Neural cell (in vitro differentiated cells): ENCODE results near the gene TIMM17B. TPM values are rescaled to one million over a fixed set of nuclear protein-coding genes. Genes with fewer than 3 reads are reported as not detected.
A peak's percentile ranks its signal among the peaks of the same experiment; 100 is the strongest.

Experiments used
- H2AFZ ChIP-seq: fragments of 200-600, 300-800 bp; sonication (generic), shearing (Covaris generic); 2 replicates; pipeline ENCODE4 v1.6.0; 2014; ENCODE audit warnings: low read depth, mild to moderate bottlenecking, antibody characterized with exemption, low read length, moderate library complexity
- H3F3A ChIP-seq: fragments of 200-600 bp; shearing (Covaris generic); 2 replicates; pipeline ENCODE4 v1.6.1; 2016; ENCODE audit warnings: mild to moderate bottlenecking, moderate library complexity, mixed read lengths, antibody characterized with exemption, low read length; ENCODE audit not compliant: insufficient read depth, poor library complexity, severe bottlenecking
- H3K27ac ChIP-seq: fragments of 200-600, 300-800 bp; sonication (generic), shearing (Covaris generic); 2 replicates; pipeline ENCODE4 v1.5.1; 2014; ENCODE audit warnings: mild to moderate bottlenecking, low read length, moderate library complexity
- H3K27me3 ChIP-seq: fragments of 300-800, 200-600 bp; sonication (generic), shearing (Covaris generic); 2 replicates; pipeline ENCODE4 v1.6.0; 2014; ENCODE audit warnings: mild to moderate bottlenecking, low read depth, low read length, moderate library complexity; ENCODE audit not compliant: insufficient read depth
- H3K36me3 ChIP-seq: fragments of 300-800, 200-600 bp; sonication (generic), shearing (Covaris generic); 2 replicates; pipeline ENCODE4 v1.5.1; 2014; ENCODE audit warnings: mild to moderate bottlenecking, antibody characterized with exemption, low read length, moderate library complexity; ENCODE audit not compliant: insufficient read depth
- H3K4me2 ChIP-seq: fragments of 300-800, 200-600 bp; sonication (generic), shearing (Covaris generic); 2 replicates; pipeline ENCODE4 v1.6.0; 2014; ENCODE audit warnings: mild to moderate bottlenecking, low read length
- H3K4me3 ChIP-seq: fragments of 300-800, 200-600 bp; sonication (generic), shearing (Covaris generic); 2 replicates; pipeline ENCODE4 v1.5.1; 2014; ENCODE audit warnings: mild to moderate bottlenecking, low read length, moderate library complexity
- H3K79me2 ChIP-seq: fragments of 200-600 bp; shearing (Covaris generic); replicated peaks from 2 replicates; pipeline ENCODE4 v1.6.0; 2014; ENCODE audit warnings: mild to moderate bottlenecking, low read length, moderate library complexity; ENCODE audit not compliant: insufficient read depth
- H3K9ac ChIP-seq: fragments of 300-800, 200-600 bp; sonication (generic), shearing (Covaris generic); 2 replicates; pipeline ENCODE4 v1.6.1; 2016; ENCODE audit warnings: mild to moderate bottlenecking, low read length, mixed read lengths
- H3K9me2 ChIP-seq: fragments of 200-600 bp; shearing (Covaris generic); 2 replicates; pipeline ENCODE4 v1.6.1; 2016; ENCODE audit warnings: mild to moderate bottlenecking, low read length, mixed read lengths; ENCODE audit not compliant: insufficient read depth
- H3K9me3 ChIP-seq: fragments of 200-600, 300-800 bp; sonication (generic), shearing (Covaris generic); 2 replicates; pipeline ENCODE4 v1.6.1; 2016; ENCODE audit warnings: mild to moderate bottlenecking, mixed run types, low read length, moderate library complexity, mixed read lengths
- H4K20me1 ChIP-seq: fragments of 200-600 bp; shearing (Covaris generic); 2 replicates; pipeline ENCODE4 v1.6.1; 2016; ENCODE audit warnings: mild to moderate bottlenecking, mixed run types; ENCODE audit not compliant: insufficient read depth
- EP300 ChIP-seq: fragments of 450-650 bp; conservative IDR thresholded peaks from 2 replicates; pipeline ENCODE4 v1.6.1; 2014; ENCODE audit warnings: antibody characterized with exemption, mild to moderate bottlenecking, moderate library complexity; ENCODE audit not compliant: poor library complexity, severe bottlenecking
- EZH2 ChIP-seq: fragments of 200-600, 300-800 bp; shearing (Covaris generic), sonication (generic); IDR thresholded peaks from 2 replicates; pipeline ENCODE4 v1.6.1; 2014; ENCODE audit warnings: antibody characterized with exemption, low read length, borderline replicate concordance, mild to moderate bottlenecking; ENCODE audit not compliant: insufficient read depth, poor library complexity, severe bottlenecking
- MXI1 ChIP-seq: fragments of 450-650 bp; conservative IDR thresholded peaks from 2 replicates; pipeline ENCODE4 v1.6.1; 2014; ENCODE audit warnings: antibody characterized with exemption, mild to moderate bottlenecking; ENCODE audit not compliant: poor library complexity, severe bottlenecking
- POLR2AphosphoS5 ChIP-seq: IDR thresholded peaks from 2 replicates; pipeline ENCODE4 v1.6.1; 2012
- RAD21 ChIP-seq: fragments of 450-650 bp; conservative IDR thresholded peaks from 2 replicates; pipeline ENCODE4 v1.6.1; 2014; ENCODE audit warnings: antibody characterized with exemption, mild to moderate bottlenecking, moderate library complexity
- SMC3 ChIP-seq: fragments of 450-650 bp; conservative IDR thresholded peaks from 2 replicates; pipeline ENCODE4 v1.6.1; 2014; ENCODE audit warnings: antibody characterized with exemption, mild to moderate bottlenecking, moderate library complexity; ENCODE audit not compliant: poor library complexity
- TAF1 ChIP-seq: IDR thresholded peaks from 2 replicates; pipeline ENCODE4 v1.6.1; 2012; ENCODE audit warnings: low read depth
- polyA plus RNA-seq: library from polyadenylated mRNA; depleted of rRNA; stranded (reverse); fragments of >200 nt; gene quantifications from 2 replicates; pipeline ENCODE4 v1.2.3, GENCODE V29; 2014
- TF ChIP-seq, protein P1 (sequence below): IDR thresholded peaks from 2 replicates; pipeline ENCODE4 v1.6.1; 2012; ENCODE audit warnings: borderline replicate concordance
- TF ChIP-seq, protein P2 (sequence below): fragments of 450-650 bp; IDR thresholded peaks from 2 replicates; pipeline ENCODE4 v1.5.1; 2014; ENCODE audit warnings: antibody characterized with exemption, mild to moderate bottlenecking, moderate library complexity; ENCODE audit not compliant: poor library complexity, severe bottlenecking

Gene TIMM17B
- polyA plus RNA-seq, 1 donor from 2014 or later, result 131 TPM

DNA sequence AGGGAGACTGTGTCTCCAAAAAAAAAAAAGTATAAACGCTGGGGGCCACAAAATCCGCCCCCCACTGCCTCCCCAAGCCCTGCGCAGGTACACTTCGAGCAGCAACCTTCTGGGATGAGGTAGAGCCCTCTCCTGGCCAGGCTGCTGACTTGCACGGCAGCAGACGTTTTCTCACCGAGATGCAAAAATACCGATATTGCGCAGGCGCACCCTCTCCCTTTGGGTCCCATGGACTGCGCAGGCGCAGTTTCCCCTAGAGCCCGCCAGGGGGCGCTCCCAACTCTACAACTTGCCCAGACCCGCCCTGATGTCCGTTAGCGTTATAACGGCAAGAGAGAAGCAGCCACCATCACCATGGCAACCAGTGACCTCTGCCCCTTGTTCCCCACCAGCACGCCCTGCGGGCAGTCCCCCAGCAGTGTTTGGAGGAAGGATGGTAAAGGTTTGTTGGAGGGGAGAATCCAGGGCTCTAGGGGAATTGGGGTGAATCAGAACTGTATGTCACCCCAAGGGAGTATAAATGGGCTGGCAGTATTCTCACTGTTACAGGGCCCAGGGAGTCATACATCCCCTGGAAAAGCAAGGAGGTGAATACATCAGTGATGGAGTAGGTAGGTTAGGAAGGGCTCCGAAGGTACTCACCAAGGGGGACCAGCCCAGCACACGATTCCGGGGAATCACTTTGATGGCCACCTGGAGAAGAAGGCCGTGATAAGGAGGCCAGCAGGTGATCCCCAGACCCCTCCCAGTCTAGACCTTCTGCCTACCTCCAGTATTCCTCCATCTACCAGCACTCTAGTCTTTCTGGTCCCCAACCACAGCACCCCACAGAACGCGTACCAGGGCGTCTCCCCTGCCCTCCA, 19.8 kb upstream of the TIMM17B start:
- Histone ChIP-seq H3K79me2 (no peaks in the 10 kb centered on the region), H3K9me2 (no peaks in the 10 kb centered on the region), H4K20me1 (no peaks in the 10 kb centered on the region), H3K27me3 (no peaks in the 10 kb centered on the region), H2AFZ (no peak overlapping the region), H3K4me3 (peak overlapping the region; percentile 74), H3F3A (no peaks in the 10 kb centered on the region), H3K4me2 (peak overlapping the region; percentile 65), H3K9me3 (no peaks in the 10 kb centered on the region), H3K27ac (peak overlapping the region; percentile 52), H3K9ac (peak overlapping the region; percentile 44), H3K36me3 (no peaks in the 10 kb centered on the region)
- TF ChIP-seq SMC3 (peak; percentile 80), RAD21 (peak; percentile 75), EZH2 (no peak), EP300 (no peak), POLR2AphosphoS5 (no peak), MXI1 (peak; percentile 19), TAF1 (no peak)
- TF ChIP-seq, protein P1, sequence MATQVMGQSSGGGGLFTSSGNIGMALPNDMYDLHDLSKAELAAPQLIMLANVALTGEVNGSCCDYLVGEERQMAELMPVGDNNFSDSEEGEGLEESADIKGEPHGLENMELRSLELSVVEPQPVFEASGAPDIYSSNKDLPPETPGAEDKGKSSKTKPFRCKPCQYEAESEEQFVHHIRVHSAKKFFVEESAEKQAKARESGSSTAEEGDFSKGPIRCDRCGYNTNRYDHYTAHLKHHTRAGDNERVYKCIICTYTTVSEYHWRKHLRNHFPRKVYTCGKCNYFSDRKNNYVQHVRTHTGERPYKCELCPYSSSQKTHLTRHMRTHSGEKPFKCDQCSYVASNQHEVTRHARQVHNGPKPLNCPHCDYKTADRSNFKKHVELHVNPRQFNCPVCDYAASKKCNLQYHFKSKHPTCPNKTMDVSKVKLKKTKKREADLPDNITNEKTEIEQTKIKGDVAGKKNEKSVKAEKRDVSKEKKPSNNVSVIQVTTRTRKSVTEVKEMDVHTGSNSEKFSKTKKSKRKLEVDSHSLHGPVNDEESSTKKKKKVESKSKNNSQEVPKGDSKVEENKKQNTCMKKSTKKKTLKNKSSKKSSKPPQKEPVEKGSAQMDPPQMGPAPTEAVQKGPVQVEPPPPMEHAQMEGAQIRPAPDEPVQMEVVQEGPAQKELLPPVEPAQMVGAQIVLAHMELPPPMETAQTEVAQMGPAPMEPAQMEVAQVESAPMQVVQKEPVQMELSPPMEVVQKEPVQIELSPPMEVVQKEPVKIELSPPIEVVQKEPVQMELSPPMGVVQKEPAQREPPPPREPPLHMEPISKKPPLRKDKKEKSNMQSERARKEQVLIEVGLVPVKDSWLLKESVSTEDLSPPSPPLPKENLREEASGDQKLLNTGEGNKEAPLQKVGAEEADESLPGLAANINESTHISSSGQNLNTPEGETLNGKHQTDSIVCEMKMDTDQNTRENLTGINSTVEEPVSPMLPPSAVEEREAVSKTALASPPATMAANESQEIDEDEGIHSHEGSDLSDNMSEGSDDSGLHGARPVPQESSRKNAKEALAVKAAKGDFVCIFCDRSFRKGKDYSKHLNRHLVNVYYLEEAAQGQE, result no peak
- TF ChIP-seq, protein P2, sequence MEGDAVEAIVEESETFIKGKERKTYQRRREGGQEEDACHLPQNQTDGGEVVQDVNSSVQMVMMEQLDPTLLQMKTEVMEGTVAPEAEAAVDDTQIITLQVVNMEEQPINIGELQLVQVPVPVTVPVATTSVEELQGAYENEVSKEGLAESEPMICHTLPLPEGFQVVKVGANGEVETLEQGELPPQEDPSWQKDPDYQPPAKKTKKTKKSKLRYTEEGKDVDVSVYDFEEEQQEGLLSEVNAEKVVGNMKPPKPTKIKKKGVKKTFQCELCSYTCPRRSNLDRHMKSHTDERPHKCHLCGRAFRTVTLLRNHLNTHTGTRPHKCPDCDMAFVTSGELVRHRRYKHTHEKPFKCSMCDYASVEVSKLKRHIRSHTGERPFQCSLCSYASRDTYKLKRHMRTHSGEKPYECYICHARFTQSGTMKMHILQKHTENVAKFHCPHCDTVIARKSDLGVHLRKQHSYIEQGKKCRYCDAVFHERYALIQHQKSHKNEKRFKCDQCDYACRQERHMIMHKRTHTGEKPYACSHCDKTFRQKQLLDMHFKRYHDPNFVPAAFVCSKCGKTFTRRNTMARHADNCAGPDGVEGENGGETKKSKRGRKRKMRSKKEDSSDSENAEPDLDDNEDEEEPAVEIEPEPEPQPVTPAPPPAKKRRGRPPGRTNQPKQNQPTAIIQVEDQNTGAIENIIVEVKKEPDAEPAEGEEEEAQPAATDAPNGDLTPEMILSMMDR, result peak; percentile 98

DNA sequence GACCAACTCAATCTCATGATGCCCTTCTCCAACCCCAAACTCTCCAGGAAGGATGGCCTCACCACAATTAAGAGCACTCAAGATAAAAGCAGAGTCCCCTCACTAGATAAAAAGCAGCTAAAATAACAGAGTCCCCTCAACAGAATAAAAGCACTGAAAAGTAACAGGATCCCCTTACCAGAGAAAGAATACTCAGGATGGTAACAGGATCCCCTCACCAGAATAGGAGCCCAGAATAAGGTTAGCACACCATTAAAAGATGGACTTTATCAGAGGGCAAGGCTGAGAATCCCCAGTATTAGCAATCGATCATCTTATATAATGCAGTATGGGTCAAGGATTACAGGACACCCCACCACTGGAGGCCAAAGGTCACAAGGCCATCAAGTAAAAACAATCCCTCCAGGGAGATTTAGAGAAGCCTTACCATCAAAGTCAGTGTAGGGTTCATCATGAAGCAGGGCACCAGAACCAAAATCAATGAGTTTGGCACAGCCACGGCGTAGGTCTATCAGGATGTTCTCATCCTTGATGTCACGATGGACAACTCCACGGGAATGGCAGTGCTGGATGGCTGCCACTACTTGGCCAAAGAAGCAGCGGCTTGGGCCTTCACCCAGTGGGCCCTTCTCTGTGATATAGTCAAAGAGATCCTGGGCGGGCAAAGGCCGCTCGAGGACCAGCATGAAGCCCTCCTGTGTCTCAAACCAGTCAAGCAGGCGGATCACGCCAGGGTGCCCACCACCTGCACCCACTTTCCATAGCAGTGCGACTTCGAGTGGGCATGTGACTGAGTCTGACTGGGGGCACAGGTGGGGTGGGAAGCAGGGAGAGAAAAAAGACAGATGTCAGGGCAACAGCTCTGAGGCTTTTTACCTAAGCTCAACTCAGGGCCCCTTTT, 17.3 kb upstream of the TIMM17B start:
- H3K79me2 ChIP-seq, result peaks cover 9% of the 10 kb centered on the region
- H3K4me3 ChIP-seq, result no peak overlapping the region
- no peak overlapping the region for H3K9ac ChIP-seq
- no peaks in the 10 kb centered on the region for H3K27me3 ChIP-seq
- H3K9me2 ChIP-seq, result no peaks in the 10 kb centered on the region
- H2AFZ ChIP-seq, result no peak overlapping the region
- TF ChIP-seq MXI1 (no peak), TAF1 (no peak), EP300 (no peak), SMC3 (no peak), POLR2AphosphoS5 (no peak), RAD21 (no peak)
- TF ChIP-seq, protein P2, result no peak
- TF ChIP-seq, protein P1, result no peak
- H3K27ac ChIP-seq, result no peak overlapping the region
- H3K9me3 ChIP-seq, result no peaks in the 10 kb centered on the region
- H4K20me1 ChIP-seq, result no peaks in the 10 kb centered on the region
- no peak overlapping the region for H3K4me2 ChIP-seq
- no peaks in the 10 kb centered on the region for H3F3A ChIP-seq
- H3K36me3 ChIP-seq, result no peaks in the 10 kb centered on the region
